ENCODE measurements around the gene PCBP3.

The PCBP3 gene

DNA sequence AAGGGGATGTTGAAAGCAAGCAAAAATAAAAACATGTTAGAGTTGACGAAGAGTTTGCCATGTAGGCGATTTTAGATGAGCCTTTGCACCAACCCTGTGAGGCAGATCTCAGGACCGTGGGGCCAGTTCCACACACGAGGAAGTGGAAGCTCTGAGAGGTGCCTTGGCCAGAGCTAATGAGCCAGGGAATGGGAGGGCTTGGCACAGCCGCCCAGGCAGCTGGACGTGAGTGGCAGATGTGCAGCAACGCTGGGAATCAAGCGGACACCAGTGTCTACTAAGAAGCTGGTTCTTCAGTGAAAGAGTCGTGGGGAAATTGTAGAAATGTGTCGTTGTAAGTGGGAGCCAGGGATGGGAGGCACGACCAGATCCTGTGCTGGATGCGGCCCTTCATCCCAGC is 279.1 kb downstream of the PCBP3 start:
- no peaks in the 10 kb centered on the region for H3K4me1 ChIP-seq (ENCODE audit: control insufficient read depth in 1 of 2, insufficient read depth in 2 of 2, low read length in 2 of 2)
- no peaks in the 10 kb centered on the region for H3K36me3 ChIP-seq (ENCODE audit: control insufficient read depth in 1 of 2, insufficient read depth in 2 of 2, low read length in 2 of 2)
- no peak overlapping the region for H3K9ac ChIP-seq (ENCODE audit: low read depth in 1 of 2, low read length in 2 of 2)
- no peak overlapping the region for H3K27ac ChIP-seq (ENCODE audit: low read depth, low read length)
- peaks cover 0 to 2% of the 10 kb centered on the region in 2 donors for H3K9me3 ChIP-seq (ENCODE audit: control insufficient read depth in 1 of 2, low read length in 2 of 2)
- H3K27me3 ChIP-seq (ENCODE audit: control insufficient read depth in 1 of 2, insufficient read depth in 2 of 2, low read length in 2 of 2), result no peaks in the 10 kb centered on the region
- H3K4me3 ChIP-seq (ENCODE audit: low read depth in 1 of 2, low read length in 2 of 2), result no peak overlapping the region

DNA sequence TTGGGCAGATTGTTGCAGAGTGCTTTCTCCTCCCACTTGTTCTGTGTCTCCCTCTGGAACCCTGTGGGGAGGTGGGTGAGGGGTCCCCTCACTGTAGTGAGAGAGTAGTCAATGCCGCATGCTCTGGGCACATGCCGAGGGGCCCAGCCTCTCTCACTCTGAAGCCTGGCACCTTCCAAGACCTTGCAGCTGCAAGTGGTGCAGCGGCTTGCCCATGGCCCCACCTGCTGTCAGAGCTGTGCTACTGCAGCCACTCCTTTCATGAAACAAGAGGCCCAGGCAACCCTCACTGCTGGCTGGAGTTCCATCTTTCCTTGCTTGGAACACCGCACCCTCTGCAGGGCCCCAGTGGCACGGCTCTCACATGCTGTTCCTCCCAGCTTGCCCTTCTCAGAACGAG is 279.6 kb downstream of the PCBP3 start:
- Histone ChIP-seq H3K9ac (ENCODE audit: low read depth in 1 of 2, low read length in 2 of 2) (no peak overlapping the region), H3K9me3 (ENCODE audit: control insufficient read depth in 1 of 2, low read length in 2 of 2) (peaks cover 0 to 2% of the 10 kb centered on the region in 2 donors), H3K27me3 (ENCODE audit: control insufficient read depth in 1 of 2, insufficient read depth in 2 of 2, low read length in 2 of 2) (no peaks in the 10 kb centered on the region), H3K4me3 (ENCODE audit: low read depth in 1 of 2, low read length in 2 of 2) (no peak overlapping the region), H3K27ac (ENCODE audit: low read depth, low read length) (no peak overlapping the region), H3K36me3 (ENCODE audit: control insufficient read depth in 1 of 2, insufficient read depth in 2 of 2, low read length in 2 of 2) (no peaks in the 10 kb centered on the region), H3K4me1 (ENCODE audit: control insufficient read depth in 1 of 2, insufficient read depth in 2 of 2, low read length in 2 of 2) (no peaks in the 10 kb centered on the region)

GRCh38 chr21:45926281-45926680 is 282.8 kb downstream of the PCBP3 start:
- Histone ChIP-seq H3K4me1 (ENCODE audit: control insufficient read depth in 1 of 2, insufficient read depth in 2 of 2, low read length in 2 of 2) (no peaks in the 10 kb centered on the region), H3K36me3 (ENCODE audit: control insufficient read depth in 1 of 2, insufficient read depth in 2 of 2, low read length in 2 of 2) (no peaks in the 10 kb centered on the region), H3K9me3 (ENCODE audit: control insufficient read depth in 1 of 2, low read length in 2 of 2) (peaks cover 0 to 2% of the 10 kb centered on the region in 2 donors), H3K27ac (ENCODE audit: low read depth, low read length) (no peak overlapping the region), H3K4me3 (ENCODE audit: low read depth in 1 of 2, low read length in 2 of 2) (no peak overlapping the region), H3K9ac (ENCODE audit: low read depth in 1 of 2, low read length in 2 of 2) (no peak overlapping the region), H3K27me3 (ENCODE audit: control insufficient read depth in 1 of 2, insufficient read depth in 2 of 2, low read length in 2 of 2) (no peaks in the 10 kb centered on the region)

- Histone ChIP-seq H3K9me3 (ENCODE audit: control insufficient read depth in 1 of 2, low read length in 2 of 2) (peaks cover 0 to 2% of the 10 kb centered on the region in 2 donors), H3K27ac (ENCODE audit: low read depth, low read length) (no peak overlapping the region), H3K4me1 (ENCODE audit: control insufficient read depth in 1 of 2, insufficient read depth in 2 of 2, low read length in 2 of 2) (no peaks in the 10 kb centered on the region), H3K27me3 (ENCODE audit: control insufficient read depth in 1 of 2, insufficient read depth in 2 of 2, low read length in 2 of 2) (no peaks in the 10 kb centered on the region), H3K4me3 (ENCODE audit: low read depth in 1 of 2, low read length in 2 of 2) (no peak overlapping the region), H3K9ac (ENCODE audit: low read depth in 1 of 2, low read length in 2 of 2) (no peak overlapping the region), H3K36me3 (ENCODE audit: control insufficient read depth in 1 of 2, insufficient read depth in 2 of 2, low read length in 2 of 2) (no peaks in the 10 kb centered on the region)
These were observed 283.5 kb downstream of the PCBP3 start for GRCh38 chr21:45927032-45927431.

DNA sequence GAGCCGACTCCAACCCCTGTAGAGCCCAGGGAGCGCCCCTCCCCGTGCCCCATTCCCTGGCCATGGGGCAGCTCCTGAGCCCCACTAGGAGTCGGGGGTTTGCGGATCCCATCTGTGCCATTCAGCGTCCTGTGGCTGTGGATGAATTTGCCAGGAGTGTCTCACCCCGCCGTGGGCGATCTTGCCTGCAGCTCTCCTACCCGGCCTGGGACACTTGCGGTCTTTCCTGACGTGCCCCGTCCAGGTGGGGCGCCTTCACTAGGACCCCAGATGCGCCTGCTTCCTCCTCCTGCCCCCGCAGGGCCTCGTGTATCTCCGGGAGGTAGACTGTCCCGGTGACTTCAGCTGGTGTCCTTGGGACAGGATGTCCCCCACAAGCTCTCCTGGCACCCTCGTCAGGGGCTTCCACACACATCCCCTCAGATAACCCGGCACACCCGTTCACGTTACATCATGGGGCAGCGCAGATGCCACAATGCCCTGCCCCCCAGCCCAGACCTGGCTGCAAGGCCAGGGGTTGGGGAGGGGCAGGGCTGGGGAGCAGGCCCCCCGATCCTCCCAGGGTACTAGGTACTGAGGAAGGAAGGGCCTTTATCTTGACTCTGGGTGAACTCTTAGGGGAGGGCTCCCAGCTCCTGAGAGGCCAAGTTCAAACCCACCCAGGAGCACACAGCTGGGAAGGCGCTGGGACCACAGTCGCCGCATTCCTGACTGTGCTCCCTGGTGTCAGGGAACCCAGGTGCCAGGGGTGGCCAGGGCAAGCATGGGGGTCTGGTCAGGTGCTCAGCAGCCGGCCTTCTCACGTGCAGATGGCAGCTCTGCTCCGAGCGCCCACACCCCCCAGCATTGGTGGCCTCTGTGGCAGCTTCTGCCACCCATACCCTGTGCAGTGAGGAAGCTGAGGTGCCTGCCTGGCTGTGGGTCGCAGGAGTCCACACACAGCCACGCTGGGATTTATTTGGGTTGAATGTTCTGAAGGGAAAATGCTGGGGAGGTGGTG is 284.6 kb downstream of the PCBP3 start:
- Histone ChIP-seq H3K36me3 (ENCODE audit: control insufficient read depth in 1 of 2, insufficient read depth in 2 of 2, low read length in 2 of 2) (no peaks in the 10 kb centered on the region), H3K9me3 (ENCODE audit: control insufficient read depth in 1 of 2, low read length in 2 of 2) (peaks cover 0 to 2% of the 10 kb centered on the region in 2 donors), H3K27ac (ENCODE audit: low read depth, low read length) (no peak overlapping the region)

DNA sequence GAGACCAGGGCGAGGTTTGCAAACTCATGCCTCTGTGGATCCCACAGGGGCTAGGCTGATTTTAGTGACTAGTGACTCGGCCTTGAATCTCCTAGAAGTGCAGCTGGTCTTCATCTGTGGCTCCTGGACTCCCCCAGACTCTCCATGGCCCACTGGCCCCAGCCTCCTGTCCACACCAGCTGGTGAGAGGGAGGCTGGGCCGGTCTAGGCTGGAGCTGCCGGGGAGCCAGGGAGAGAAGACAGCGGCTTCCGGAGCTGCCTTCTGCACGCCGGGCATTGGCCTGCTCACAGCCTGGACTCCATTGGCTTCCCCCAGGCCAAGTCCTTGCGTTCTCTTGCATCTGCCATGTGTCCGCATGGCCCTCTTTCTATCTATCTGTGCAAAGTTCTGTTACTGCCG is 285.9 kb downstream of the PCBP3 start:
- Histone ChIP-seq H3K9ac (ENCODE audit: low read depth in 1 of 2, low read length in 2 of 2) (no peak overlapping the region), H3K4me1 (ENCODE audit: control insufficient read depth in 1 of 2, insufficient read depth in 2 of 2, low read length in 2 of 2) (no peaks in the 10 kb centered on the region), H3K27me3 (ENCODE audit: control insufficient read depth in 1 of 2, insufficient read depth in 2 of 2, low read length in 2 of 2) (no peaks in the 10 kb centered on the region), H3K4me3 (ENCODE audit: low read depth in 1 of 2, low read length in 2 of 2) (no peak overlapping the region), H3K36me3 (ENCODE audit: control insufficient read depth in 1 of 2, insufficient read depth in 2 of 2, low read length in 2 of 2) (no peaks in the 10 kb centered on the region), H3K9me3 (ENCODE audit: control insufficient read depth in 1 of 2, low read length in 2 of 2) (no peaks in the 10 kb centered on the region), H3K27ac (ENCODE audit: low read depth, low read length) (no peak overlapping the region)

More for the DNA sequence above, 284.6 kb downstream of the PCBP3 start:
- Histone ChIP-seq H3K4me3 (ENCODE audit: low read depth in 1 of 2, low read length in 2 of 2) (no peak overlapping the region), H3K27me3 (ENCODE audit: control insufficient read depth in 1 of 2, insufficient read depth in 2 of 2, low read length in 2 of 2) (no peaks in the 10 kb centered on the region), H3K9ac (ENCODE audit: low read depth in 1 of 2, low read length in 2 of 2) (no peak overlapping the region), H3K4me1 (ENCODE audit: control insufficient read depth in 1 of 2, insufficient read depth in 2 of 2, low read length in 2 of 2) (no peaks in the 10 kb centered on the region)

GRCh38 chr21:45930231-45930760 is 286.8 kb downstream of the PCBP3 start:
- H3K36me3 ChIP-seq (ENCODE audit: control insufficient read depth in 1 of 2, insufficient read depth in 2 of 2, low read length in 2 of 2), result no peaks in the 10 kb centered on the region
- no peak overlapping the region for H3K9ac ChIP-seq (ENCODE audit: low read depth in 1 of 2, low read length in 2 of 2)
- H3K4me3 ChIP-seq (ENCODE audit: low read depth in 1 of 2, low read length in 2 of 2), result no peak overlapping the region
- H3K27ac ChIP-seq (ENCODE audit: low read depth, low read length), result no peak overlapping the region
- H3K4me1 ChIP-seq (ENCODE audit: control insufficient read depth in 1 of 2, insufficient read depth in 2 of 2, low read length in 2 of 2), result no peaks in the 10 kb centered on the region
- H3K27me3 ChIP-seq (ENCODE audit: control insufficient read depth in 1 of 2, insufficient read depth in 2 of 2, low read length in 2 of 2), result no peaks in the 10 kb centered on the region
- H3K9me3 ChIP-seq (ENCODE audit: control insufficient read depth in 1 of 2, low read length in 2 of 2), result no peaks in the 10 kb centered on the region

- Histone ChIP-seq H3K27ac (ENCODE audit: low read depth, low read length) (no peak overlapping the region), H3K9me3 (ENCODE audit: control insufficient read depth in 1 of 2, low read length in 2 of 2) (no peaks in the 10 kb centered on the region), H3K9ac (ENCODE audit: low read depth in 1 of 2, low read length in 2 of 2) (no peak overlapping the region), H3K27me3 (ENCODE audit: control insufficient read depth in 1 of 2, insufficient read depth in 2 of 2, low read length in 2 of 2) (no peaks in the 10 kb centered on the region), H3K36me3 (ENCODE audit: control insufficient read depth in 1 of 2, insufficient read depth in 2 of 2, low read length in 2 of 2) (no peaks in the 10 kb centered on the region), H3K4me3 (ENCODE audit: low read depth in 1 of 2, low read length in 2 of 2) (no peak overlapping the region), H3K4me1 (ENCODE audit: control insufficient read depth in 1 of 2, insufficient read depth in 2 of 2, low read length in 2 of 2) (no peaks in the 10 kb centered on the region)
These were observed 287.3 kb downstream of the PCBP3 start for GRCh38 chr21:45930792-45931191.

DNA sequence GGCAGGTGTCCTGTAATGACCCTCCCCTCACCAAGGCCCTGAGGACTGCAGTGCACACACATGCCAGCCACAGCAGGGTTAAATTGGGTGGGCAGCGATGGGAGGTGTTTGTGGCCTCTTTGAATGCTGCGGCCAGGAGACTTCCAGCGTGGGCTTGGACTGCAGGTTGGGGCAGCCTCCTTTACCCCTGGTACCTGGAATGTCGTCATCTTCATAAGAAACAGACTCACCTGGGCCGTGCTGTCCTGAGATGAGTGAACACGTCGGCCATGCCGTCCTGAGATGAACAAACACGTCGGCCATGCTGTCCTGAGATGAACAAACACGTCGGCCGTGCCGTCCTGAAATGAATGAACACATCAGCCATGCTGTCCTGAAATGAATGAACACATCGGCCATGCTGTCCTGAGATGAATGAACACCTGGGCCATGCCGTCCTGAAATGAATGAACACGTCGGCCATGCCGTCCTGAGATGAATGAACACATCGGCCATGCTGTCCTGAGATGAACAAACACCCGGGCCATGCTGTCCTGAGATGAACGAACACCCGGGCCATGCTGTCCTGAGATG is 288.0 kb downstream of the PCBP3 start:
- Histone ChIP-seq H3K27ac (ENCODE audit: low read depth, low read length) (no peak overlapping the region), H3K27me3 (ENCODE audit: control insufficient read depth in 1 of 2, insufficient read depth in 2 of 2, low read length in 2 of 2) (no peaks in the 10 kb centered on the region), H3K4me1 (ENCODE audit: control insufficient read depth in 1 of 2, insufficient read depth in 2 of 2, low read length in 2 of 2) (no peaks in the 10 kb centered on the region), H3K9ac (ENCODE audit: low read depth in 1 of 2, low read length in 2 of 2) (no peak overlapping the region), H3K9me3 (ENCODE audit: control insufficient read depth in 1 of 2, low read length in 2 of 2) (no peaks in the 10 kb centered on the region), H3K4me3 (ENCODE audit: low read depth in 1 of 2, low read length in 2 of 2) (no peak overlapping the region), H3K36me3 (ENCODE audit: control insufficient read depth in 1 of 2, insufficient read depth in 2 of 2, low read length in 2 of 2) (no peaks in the 10 kb centered on the region)

- Histone ChIP-seq H3K27ac (ENCODE audit: low read depth, low read length) (no peak overlapping the region), H3K4me3 (ENCODE audit: low read depth in 1 of 2, low read length in 2 of 2) (no peak overlapping the region), H3K4me1 (ENCODE audit: control insufficient read depth in 1 of 2, insufficient read depth in 2 of 2, low read length in 2 of 2) (no peaks in the 10 kb centered on the region), H3K36me3 (ENCODE audit: control insufficient read depth in 1 of 2, insufficient read depth in 2 of 2, low read length in 2 of 2) (no peaks in the 10 kb centered on the region), H3K9me3 (ENCODE audit: control insufficient read depth in 1 of 2, low read length in 2 of 2) (no peaks in the 10 kb centered on the region), H3K9ac (ENCODE audit: low read depth in 1 of 2, low read length in 2 of 2) (no peak overlapping the region), H3K27me3 (ENCODE audit: control insufficient read depth in 1 of 2, insufficient read depth in 2 of 2, low read length in 2 of 2) (no peaks in the 10 kb centered on the region)
These were observed 289.5 kb downstream of the PCBP3 start for GRCh38 chr21:45932922-45933502.

Data from duodenal mucosa (tissue), 2 donors.